ENCODE results near the gene SECISBP2. TPM values are rescaled to one million over a fixed set of nuclear protein-coding genes. Genes with fewer than 3 reads are reported as not detected.
"Not testable (repeated sequence)": the region's sequence is repeated elsewhere in the genome, so short reads cannot be mapped to it uniquely, and the experiment has no call there.

Gene SECISBP2
- total RNA-seq, 1 donor from 2014 or later: 78.0 TPM

DNA sequence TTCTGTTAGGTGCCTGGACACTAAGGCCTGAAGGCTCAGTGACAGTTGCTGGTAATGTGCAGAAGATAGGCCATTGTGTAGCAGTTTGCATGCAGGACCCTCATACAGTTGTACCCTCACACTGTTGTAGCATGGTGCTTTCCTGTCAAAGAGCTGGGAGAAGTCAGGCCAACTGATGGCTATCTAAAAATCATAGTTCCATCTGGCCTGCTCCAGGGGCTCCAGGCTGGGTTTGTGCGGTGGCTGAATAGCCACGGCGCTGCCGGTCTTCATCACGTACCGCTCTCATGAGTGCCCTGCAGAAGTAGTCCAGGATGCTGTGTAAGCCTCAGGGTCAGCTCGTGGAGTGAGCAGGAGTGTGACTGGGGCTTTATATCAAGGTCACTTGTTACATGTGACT, 12.2 kb downstream of the SECISBP2 start:
- DNase-seq (ENCODE audit: low spot score in 2 of 2, unreplicated experiment in 2 of 2): no peak
- no peak for TF ChIP-seq CTCF (IDR thresholded peaks at IDR 0.05; ENCODE audit: unreplicated experiment)
- Mint-ChIP-seq H3K4me3 (no peak overlapping the region), H3K27me3 (ENCODE audit: low read depth) (no peaks in the 10 kb centered on the region), H3K36me3 (peaks cover 44% of the 10 kb centered on the region), H3K4me1 (peaks cover 6% of the 10 kb centered on the region), H3K27ac (no peak overlapping the region), H3K9me3 (no peaks in the 10 kb centered on the region)

- H3K9me3 Mint-ChIP-seq: peaks cover 17% of the 10 kb centered on the region
- H3K36me3 Mint-ChIP-seq: peaks cover 62% of the 10 kb centered on the region
- no peak for TF ChIP-seq CTCF (IDR thresholded peaks at IDR 0.05; ENCODE audit: unreplicated experiment)
- H3K4me3 Mint-ChIP-seq: no peak overlapping the region
- no peak overlapping the region for H3K27ac Mint-ChIP-seq
- no peak for DNase-seq (ENCODE audit: low spot score in 2 of 2, unreplicated experiment in 2 of 2)
- no peaks in the 10 kb centered on the region for H3K27me3 Mint-ChIP-seq (ENCODE audit: low read depth)
- no peaks in the 10 kb centered on the region for H3K4me1 Mint-ChIP-seq
Observed at GRCh38 chr9:89339807-89340206, 21.5 kb downstream of the SECISBP2 start.

- H3K36me3 Mint-ChIP-seq: peaks cover 65% of the 10 kb centered on the region
- no peak for DNase-seq (ENCODE audit: low spot score in 2 of 2, unreplicated experiment in 2 of 2)
- H3K27ac Mint-ChIP-seq: no peak overlapping the region
- no peak overlapping the region for H3K4me3 Mint-ChIP-seq
- TF ChIP-seq CTCF (IDR thresholded peaks at IDR 0.05; ENCODE audit: unreplicated experiment): no peak
- peaks cover 17% of the 10 kb centered on the region for H3K9me3 Mint-ChIP-seq
- no peaks in the 10 kb centered on the region for H3K4me1 Mint-ChIP-seq
- H3K27me3 Mint-ChIP-seq (ENCODE audit: low read depth): no peaks in the 10 kb centered on the region
Observed at GRCh38 chr9:89340332-89340731, 22.0 kb downstream of the SECISBP2 start.

GRCh38 chr9:89342213-89342612, 23.9 kb downstream of the SECISBP2 start:
- Mint-ChIP-seq H3K27ac (no peak overlapping the region), H3K4me3 (no peak overlapping the region), H3K27me3 (ENCODE audit: low read depth) (no peaks in the 10 kb centered on the region), H3K9me3 (peaks cover 17% of the 10 kb centered on the region), H3K36me3 (peaks cover 70% of the 10 kb centered on the region), H3K4me1 (no peaks in the 10 kb centered on the region)
- DNase-seq (ENCODE audit: low spot score in 2 of 2, unreplicated experiment in 2 of 2): no peak
- TF ChIP-seq CTCF (IDR thresholded peaks at IDR 0.05; ENCODE audit: unreplicated experiment): no peak

GRCh38 chr9:89342948-89343347, 24.6 kb downstream of the SECISBP2 start:
- Mint-ChIP-seq H3K27me3 (ENCODE audit: low read depth) (no peaks in the 10 kb centered on the region), H3K4me1 (no peaks in the 10 kb centered on the region), H3K27ac (no peak overlapping the region), H3K36me3 (peaks cover 71% of the 10 kb centered on the region), H3K9me3 (peaks cover 17% of the 10 kb centered on the region), H3K4me3 (no peak overlapping the region)
- no peak for TF ChIP-seq CTCF (IDR thresholded peaks at IDR 0.05; ENCODE audit: unreplicated experiment)
- no peak for DNase-seq (ENCODE audit: low spot score in 2 of 2, unreplicated experiment in 2 of 2)

DNA sequence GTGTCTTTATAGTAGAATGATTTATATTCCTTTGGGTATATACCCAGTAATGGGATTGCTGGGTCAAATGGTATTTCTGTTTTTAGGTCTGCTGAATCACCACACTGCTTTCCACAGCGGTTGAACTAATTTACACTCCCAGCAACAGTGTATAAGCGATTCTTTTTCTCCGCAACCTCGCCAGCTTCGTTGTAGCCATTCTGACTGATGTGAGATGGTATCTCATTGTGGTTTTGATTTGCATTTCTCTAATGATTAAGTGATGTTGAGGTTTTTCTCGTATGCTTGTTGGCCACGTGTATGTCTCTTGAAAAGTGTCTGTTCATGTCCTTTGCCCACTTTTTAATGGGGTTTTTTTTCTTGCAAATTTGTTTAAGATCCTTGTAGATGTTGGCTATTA, 25.5 kb downstream of the SECISBP2 start:
- not testable (repeated sequence) for H3K4me1 Mint-ChIP-seq, H3K27ac Mint-ChIP-seq, H3K4me3 Mint-ChIP-seq

More for the DNA sequence above, 25.5 kb downstream of the SECISBP2 start:
- H3K9me3 Mint-ChIP-seq: peaks cover 17% of the 10 kb centered on the region
- H3K27me3 Mint-ChIP-seq (ENCODE audit: low read depth); DNase-seq (ENCODE audit: low spot score in 2 of 2, unreplicated experiment in 2 of 2): not testable (repeated sequence)
- H3K36me3 Mint-ChIP-seq: peaks cover 74% of the 10 kb centered on the region

Data from mesothelial cell of epicardium (in vitro differentiated cells).